Stimulated activated naive CD4-positive, alpha-beta T cell (primary cell): Measurements from ENCODE around the gene FSHR.

Experiments used
- DNase-seq, 6 experiments: peaks; one replicate each; lab custom pipeline; 2025; lab: John Stamatoyannopoulos, UW

The FSHR gene

GRCh38 chr2:49032126-49032525 is 122.2 kb downstream of the FSHR start:
- DNase-seq: no peak

DNA sequence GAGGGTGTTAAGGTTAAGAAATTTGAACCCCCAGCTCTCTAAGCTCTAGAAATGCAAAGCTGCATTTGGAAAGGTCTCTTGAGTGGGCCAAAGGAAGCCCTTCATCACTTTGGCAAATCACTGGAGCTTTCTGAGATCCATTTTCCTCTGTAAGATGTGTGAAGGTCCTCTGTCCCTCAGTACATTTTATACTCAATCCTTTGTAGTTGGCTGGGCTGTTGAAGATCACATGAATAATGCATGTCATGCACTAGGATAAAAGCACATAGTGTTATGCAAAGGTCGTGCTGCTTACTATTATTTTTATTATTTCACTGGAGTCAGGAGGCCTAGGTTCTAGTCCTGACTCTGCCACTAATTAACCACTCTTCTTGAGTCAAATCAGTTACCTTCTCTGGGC is 124.9 kb downstream of the FSHR start:
- DNase-seq: no peak

- DNase-seq: no peak
These were observed 126.2 kb downstream of the FSHR start for GRCh38 chr2:49028101-49028500.

DNA sequence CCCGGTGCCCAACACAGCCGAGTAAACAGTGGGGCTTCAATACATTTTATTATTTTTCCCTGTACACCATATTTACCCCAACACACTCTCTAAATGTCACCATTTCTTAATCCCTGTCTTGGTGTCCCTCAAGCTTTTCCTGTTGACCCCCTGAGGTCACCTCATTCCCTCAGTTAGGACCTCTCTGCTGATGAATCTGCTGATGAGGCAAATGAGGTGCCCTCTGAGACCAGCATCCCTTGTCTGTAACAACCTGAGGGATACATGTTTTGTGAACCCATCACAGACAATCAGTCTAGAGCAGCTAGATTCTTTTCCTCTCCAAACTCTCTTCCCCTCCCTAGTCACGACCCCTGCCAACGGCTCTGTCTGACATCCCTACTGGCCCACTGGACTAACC is 127.6 kb downstream of the FSHR start:
- no peak for DNase-seq

DNA sequence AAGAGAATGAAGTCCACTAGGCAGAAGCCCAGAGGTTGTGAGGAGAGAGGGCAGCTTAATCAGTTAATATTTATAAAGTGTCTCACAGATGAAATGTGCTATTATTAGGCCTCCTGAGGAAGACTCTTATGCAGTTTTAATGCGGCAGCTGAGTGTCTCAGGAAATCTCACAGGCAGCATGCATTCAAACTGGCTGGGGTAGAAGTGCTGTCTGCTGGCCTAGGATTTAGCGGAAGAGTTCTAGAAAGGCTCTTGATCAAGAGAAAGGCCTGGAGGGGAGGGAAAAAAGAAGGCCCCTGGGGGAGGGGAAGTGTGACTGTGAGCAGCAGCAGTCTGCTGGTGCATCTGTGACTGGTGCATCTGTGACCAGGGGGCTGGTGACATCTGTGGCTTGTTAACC is 133.0 kb downstream of the FSHR start:
- DNase-seq: no peak

DNA sequence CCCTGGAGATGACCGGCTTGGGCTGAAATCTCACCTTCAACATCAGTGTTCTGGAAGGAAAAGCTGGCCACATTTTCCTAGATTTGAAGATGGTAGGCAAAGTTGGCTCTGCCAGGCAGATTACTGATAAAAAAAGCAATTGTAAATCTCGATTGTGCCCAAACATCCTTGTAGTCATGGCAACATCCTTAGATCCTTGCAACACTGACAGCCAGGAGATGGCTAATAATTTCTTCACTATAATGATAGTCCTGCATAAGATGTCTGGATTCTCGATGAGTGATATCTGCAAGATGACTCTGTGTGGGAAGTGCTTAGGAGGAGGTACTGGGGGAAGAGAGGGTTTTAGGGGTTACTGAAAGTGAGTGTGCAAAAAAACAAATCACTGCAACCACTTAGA is 149.1 kb downstream of the FSHR start:
- DNase-seq: no peak

GRCh38 chr2:49004036-49004626 is 150.2 kb downstream of the FSHR start:
- no peak for DNase-seq

DNA sequence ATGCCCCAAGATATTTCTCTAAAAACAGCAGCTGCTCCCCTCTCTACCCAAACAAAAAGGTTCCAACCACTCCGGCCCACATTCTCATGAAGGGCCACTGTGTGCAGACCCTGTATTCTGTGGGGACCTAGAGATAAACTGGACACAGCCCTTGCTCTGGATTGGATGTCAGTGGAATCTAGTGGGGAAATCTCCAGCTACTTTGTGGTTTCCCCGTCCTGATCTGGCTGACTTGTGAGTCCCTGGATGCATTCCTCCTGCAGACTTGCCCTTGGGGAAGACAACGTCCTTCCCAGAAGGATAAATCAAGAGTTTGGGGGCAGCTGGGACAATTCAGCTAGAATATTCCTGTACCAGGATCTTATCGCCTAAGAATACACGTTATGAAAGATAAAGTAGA is 151.1 kb downstream of the FSHR start:
- no peak for DNase-seq

DNA sequence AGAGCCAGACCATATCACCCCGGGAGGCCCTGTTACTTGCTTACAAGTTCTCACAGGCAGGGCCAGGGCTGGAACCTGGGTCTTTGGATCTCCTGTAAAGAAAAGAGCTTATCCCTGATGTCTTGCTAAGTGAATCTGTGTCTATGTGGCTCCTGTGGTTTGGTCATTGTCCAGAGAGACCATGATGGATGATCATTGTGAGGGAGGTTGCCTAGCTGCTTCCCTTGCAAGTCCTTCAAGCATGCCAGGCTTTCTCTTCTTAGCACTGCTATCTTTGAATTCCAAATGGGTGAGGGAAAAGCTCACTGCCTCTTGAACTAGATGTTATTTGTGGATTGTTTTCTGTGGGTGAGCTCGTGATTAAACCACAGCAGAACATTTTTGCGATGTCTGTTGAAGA is 151.6 kb downstream of the FSHR start:
- no peak for DNase-seq

DNA sequence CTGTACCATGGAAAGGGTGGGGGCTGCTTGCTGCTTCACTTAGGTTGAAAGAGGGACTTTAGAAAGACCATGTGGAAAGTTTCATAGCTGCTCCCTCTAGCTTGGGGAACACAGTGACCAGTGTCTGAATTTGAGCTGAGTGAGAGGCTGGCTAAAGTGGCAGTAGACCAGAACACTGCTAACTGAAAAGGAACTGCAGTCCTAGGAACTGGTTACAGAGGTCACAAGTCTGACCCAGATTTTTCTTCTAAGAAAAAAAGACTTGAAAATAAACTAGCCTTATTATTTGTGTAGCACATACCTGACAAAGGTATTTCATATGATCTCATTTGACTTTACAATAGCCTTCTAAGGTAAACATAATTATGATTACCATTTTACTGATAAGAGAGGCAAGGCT is 153.6 kb downstream of the FSHR start:
- DNase-seq: no peak

GRCh38 chr2:48998449-48998848 is 155.9 kb downstream of the FSHR start:
- DNase-seq: no peak

GRCh38 chr2:48993576-48993975 is 160.7 kb downstream of the FSHR start:
- DNase-seq: no peak

- no peak for DNase-seq
These were observed 162.7 kb downstream of the FSHR start for GRCh38 chr2:48991415-48992131.

GRCh38 chr2:48984922-48985321 is 169.4 kb downstream of the FSHR start:
- DNase-seq: no peak

DNA sequence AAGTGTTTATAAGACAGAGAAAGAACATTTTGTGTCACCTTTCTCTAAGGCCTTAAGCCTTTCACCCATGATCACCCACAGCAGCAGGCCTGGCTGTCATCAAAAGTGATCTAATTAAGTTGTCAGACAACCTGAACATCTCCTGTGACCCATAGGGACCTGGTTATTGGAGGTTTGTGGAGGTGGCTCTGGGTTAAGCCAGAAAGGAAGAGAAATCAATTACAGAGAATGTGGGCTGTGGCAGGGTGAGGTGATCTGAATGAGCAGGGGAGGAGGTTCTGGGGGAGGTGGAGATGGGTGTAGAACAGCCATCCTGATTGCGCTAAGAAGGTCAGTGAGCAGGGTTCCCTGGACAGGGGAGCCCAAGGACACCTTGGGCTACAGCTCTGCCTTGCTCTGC is 170.8 kb downstream of the FSHR start:
- no peak for DNase-seq

DNA sequence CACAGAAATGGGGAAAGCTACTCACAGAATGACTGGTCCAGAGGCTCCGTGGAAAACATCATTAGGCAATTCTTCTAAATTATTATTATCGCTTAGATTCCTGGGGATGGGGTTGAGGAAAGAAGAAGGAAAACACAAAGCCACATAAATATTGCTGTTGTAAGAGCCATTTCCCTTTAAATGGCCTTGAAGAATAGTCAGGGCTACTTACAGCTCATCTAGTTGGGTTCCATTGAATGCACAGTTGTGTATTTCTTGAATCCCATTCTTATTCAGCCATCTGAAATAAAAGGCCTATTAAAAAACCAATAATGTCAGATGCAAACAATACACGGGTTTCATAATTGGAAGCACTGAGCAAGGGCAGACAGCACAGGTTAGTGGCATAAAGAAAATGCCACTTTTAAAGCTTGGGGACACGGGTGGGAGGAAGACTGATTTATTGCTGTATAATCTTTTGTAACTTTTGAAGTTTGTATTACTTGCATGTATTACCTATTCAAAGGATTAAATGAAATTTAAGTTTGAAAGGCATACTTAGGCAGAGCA is 171.4 kb downstream of the FSHR start:
- no peak for DNase-seq

DNA sequence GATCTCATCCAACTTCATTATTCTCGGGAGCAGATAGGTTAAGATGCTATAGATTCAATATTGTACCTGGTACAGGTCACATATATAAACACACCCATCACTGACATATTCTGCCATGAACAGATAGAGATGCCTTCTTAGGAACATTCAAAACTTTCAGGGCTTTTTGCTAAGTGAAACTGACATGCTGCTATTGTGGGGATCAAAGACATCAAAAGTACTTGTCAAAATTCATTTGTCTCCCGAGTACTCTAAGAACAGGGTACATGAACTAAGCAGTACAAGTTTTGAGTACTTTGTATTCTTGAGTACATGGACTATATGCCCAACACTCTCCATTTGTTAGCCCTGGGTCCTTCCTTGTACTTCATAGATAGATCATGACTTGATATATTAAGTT is 173.5 kb downstream of the FSHR start:
- DNase-seq: no peak

DNA sequence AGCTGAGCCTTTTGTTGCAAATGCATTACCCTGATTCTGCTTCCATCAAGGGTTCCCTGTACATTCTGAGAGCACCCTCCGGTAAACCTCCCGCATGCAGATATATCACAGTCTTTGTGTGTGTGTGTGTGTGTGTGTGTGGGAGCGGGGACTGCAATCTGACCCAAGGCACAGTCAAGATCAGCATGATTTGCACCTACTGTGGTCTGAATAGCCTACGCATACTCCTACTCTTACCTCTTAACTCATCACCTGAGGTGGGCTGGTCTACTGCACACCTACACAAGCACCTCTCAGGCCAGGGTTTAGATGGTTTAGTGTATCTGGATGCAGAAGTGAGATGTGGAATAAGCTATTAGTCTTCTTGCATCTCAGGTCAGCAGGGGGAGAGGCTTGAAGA is 174.6 kb downstream of the FSHR start:
- DNase-seq: no peak

DNA sequence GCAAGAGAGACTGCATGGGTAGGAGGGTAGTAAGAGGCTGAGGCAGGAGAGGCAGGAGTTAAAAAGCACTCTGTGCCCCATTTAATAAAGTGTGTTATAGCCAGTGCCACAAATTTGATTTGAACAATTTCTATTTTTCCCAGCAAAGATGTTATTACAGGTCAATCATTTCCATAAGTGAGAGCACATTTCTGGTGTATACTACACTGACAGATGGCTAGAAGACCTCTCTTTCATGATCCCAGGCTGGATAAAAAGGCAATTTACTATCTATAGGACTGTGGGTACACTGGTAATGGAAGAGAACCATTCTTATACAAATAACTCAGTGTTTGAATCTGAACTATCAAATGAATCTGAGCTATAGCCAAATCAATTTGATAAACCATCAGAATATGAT is 176.2 kb downstream of the FSHR start:
- no peak for DNase-seq

DNA sequence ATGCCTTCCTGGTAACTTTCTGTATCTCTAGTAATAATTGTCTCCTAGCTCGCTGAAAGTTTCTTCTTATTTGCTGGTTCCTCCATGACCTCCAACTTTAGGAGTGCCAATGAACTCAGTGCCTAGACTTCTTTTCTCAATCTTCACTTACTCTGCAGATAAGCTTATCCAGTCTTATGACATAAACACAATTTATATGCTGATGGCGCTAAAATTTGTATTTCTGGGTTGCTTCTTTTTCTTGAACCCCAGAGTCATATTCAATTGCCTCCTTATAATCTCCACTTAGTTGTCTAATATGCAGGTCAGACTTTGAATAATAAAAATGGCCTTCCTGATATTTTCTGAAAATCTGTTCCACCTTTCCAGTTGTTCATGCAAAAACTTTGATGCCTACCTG is 182.5 kb downstream of the FSHR start:
- DNase-seq: no peak

DNA sequence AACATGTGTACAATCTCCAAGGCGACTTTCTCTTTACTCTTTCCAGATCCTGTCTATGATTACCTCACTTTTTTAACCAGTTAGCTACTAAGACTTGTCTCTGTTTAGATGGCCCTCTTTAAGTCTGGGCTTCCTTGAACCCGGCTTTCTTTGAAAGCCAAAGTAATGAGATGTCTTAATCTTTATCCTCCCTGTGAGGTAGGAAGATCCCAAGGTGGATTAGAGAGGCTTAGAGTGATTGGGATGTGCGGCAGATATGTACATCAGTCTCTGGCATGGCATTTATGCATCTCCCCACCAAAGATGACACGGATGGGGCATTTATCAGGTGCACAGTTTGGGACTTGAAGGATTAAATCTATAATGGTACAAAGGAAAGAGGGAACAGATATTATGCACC is 186.3 kb downstream of the FSHR start:
- DNase-seq: no peak

DNA sequence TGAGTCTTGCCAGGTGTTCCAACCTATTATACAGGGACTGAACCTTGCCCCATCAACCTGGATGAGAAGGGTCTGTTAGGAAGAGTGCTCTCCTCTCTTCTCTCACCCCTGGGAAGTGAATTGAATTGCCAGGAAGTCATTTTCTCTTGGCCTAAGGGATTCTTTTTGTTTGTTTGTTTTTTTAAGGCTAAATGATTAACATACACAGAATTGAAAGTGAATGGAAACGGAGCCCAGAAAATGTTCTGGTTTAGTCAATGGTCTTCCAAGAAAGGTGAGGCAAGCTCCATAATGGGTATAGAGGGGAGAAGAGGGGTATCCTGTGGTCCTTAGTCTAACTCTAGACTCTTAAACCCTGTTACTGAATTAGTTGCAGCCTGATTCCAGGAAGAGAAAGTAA is 189.1 kb downstream of the FSHR start:
- DNase-seq: no peak

GRCh38 chr2:48961009-48961408 is 193.3 kb downstream of the FSHR start:
- no peak for DNase-seq

DNA sequence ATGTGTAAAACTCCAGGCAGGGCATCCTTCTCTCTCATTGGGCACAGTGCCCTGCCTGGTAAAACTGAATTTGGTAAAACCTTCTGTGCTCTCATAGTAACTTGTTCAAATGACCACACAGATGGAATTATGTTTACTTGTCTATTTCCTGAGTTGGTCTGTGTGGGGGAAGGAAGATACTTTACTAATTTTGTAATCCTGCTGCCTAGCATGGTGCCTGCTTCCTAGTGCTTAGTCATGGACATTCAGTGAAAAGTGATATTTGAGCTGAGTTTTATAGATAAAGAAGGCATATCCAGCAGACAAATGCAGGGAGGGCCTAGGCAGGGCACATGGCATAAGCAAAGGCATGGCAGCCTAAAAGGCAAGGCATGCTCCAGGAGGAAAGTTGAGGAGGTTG is 199.4 kb downstream of the FSHR start:
- no peak for DNase-seq
